ENCODE results near the gene PARVA. TPM values are rescaled to one million over a fixed set of nuclear protein-coding genes. Genes with fewer than 3 reads are reported as not detected.
"Not testable (repeated sequence)": the region's sequence is repeated elsewhere in the genome, so short reads cannot be mapped to it uniquely, and the experiment has no call there.

PARVA gene
- total and polyA plus RNA-seq, 9 of the 15 experiments (the other 6 are each of a cell fraction or from before 2014, with no cell fraction given), result 0.11 TPM; not detected in 8

DNA sequence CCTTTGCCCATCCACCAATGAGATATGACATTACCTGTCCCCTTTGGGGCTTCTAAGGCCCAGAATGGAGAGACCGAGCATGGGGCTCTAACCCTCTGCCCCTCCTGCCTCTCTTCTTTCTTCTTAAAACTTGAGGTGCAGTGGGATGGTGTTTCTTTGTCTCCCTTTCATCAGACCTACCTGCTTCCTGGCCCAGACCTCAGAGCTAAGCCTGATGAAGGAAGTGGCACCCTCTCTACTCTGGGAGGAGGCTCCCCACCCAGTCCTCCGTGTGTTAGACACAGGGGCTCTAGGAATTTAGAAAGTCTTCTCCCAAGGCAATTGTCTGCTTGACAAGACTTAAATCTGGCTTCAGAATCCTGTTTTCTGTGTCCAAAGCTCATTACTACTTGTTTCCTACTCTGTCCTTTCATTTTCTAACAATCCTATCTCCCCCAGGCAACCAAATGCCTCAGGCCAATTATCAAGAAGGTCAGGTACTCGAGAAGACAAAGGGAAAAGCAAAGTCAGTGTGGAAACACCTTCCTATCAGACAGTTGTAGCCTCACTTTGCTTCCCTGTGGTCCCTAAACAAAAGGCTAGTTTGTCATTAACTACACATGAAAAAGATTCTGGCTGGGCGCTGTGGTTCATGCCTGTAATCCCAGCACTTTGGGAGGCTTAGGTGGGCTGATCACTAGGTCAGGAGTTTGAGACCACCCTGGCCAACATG is 20.3 kb upstream of the PARVA start:
- POLR2A ChIA-PET, result no interaction called here
- CTCF ChIA-PET (ENCODE audit: low intra/inter-chr PET ratio), result no interaction called here
- BruUV-seq (replicated peaks), result no TSS peak
- no peak overlapping the region for H3K4me2 ChIP-seq (ENCODE audit: insufficient read depth, low read length)
- H3K4me3 ChIP-seq, result no peak overlapping the region
- H3K9ac ChIP-seq (ENCODE audit: insufficient read depth in 1 of 2, low read depth in 2 of 2, low read length in 2 of 2), result no peak overlapping the region
- no peaks in the 10 kb centered on the region for H3K9me3 ChIP-seq (replicated peaks; ENCODE audit: control insufficient read depth, insufficient read depth, low read depth, low read length)
- no peaks in the 10 kb centered on the region for H3K4me1 ChIP-seq (replicated peaks in 1 of 2; ENCODE audit: control insufficient read depth in 2 of 2, insufficient read depth in 2 of 2, low read length in 2 of 2)
- WGBS (ENCODE audit: insufficient coverage, low coverage, missing lambda C conversion rate), result 3% methylated on average over 4 of the region's 4 CpGs
- H4K20me1 ChIP-seq (replicated peaks; ENCODE audit: control insufficient read depth, insufficient read depth, low read length), result no peaks in the 10 kb centered on the region
- FAIRE-seq (no peak), ATAC-seq (no peak), DNase-seq (ENCODE audit: extremely low read depth in 1 of 4, low spot score in 3 of 4) (no peak)
- TF ChIP-seq, protein P1, sequence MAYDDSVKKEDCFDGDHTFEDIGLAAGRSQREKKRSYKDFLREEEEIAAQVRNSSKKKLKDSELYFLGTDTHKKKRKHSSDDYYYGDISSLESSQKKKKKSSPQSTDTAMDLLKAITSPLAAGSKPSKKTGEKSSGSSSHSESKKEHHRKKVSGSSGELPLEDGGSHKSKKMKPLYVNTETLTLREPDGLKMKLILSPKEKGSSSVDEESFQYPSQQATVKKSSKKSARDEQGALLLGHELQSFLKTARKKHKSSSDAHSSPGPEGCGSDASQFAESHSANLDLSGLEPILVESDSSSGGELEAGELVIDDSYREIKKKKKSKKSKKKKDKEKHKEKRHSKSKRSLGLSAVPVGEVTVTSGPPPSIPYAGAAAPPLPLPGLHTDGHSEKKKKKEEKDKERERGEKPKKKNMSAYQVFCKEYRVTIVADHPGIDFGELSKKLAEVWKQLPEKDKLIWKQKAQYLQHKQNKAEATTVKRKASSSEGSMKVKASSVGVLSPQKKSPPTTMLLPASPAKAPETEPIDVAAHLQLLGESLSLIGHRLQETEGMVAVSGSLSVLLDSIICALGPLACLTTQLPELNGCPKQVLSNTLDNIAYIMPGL (CRISPR knock-in tag; IDR thresholded peaks at IDR 0.05), result no peak
- H3K27ac ChIP-seq (ENCODE audit: extremely low read depth, low read depth, low read length), result no peak overlapping the region
- no peaks in the 10 kb centered on the region for H3K36me3 ChIP-seq (ENCODE audit: control insufficient read depth, insufficient read depth, low read length)
- H3K9me1 ChIP-seq (ENCODE audit: control insufficient read depth, insufficient read depth, low read length), result no peaks in the 10 kb centered on the region
- H3K79me2 ChIP-seq (ENCODE audit: control insufficient read depth, insufficient read depth, low read length), result no peaks in the 10 kb centered on the region
- in situ Hi-C loops (cut with MboI) (no loop called here), intact Hi-C loops (cut with micrococcal nuclease) (loop anchor here (10.0 kb wide), 1 partner anchor 48 kb away; no protein-coding TSS in a partner anchor)
- H3K27me3 ChIP-seq (ENCODE audit: control insufficient read depth in 2 of 2, insufficient read depth in 2 of 2, low read length in 2 of 2), result peaks cover 5 to 11% of the 10 kb centered on the region in 2 experiments; a peak in 3 of 5 replicates
- H2AFZ ChIP-seq (ENCODE audit: low read depth, low read length), result no peak overlapping the region

DNA sequence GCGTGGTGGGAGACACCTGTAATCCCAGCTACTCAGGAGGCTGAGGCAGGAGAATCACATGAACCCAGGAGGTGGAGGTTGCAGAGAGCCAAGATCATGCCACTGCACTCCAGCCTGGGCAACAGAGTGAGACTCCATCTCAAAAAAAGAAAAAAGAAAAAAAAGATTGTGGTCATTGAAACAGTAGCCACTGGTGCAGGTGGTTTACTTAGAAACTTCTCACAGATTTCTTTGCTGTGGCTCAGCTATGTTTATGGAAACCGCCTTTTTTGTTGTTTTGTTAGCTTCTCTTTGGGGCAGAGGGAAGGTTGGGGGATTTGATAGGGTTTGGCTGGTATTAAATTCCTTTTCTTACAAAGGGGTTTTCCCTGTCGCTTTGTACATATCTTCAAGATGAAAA is 19.7 kb upstream of the PARVA start:
- H3K4me1 ChIP-seq (replicated peaks in 1 of 2; ENCODE audit: control insufficient read depth in 2 of 2, insufficient read depth in 2 of 2, low read length in 2 of 2); H3K9ac ChIP-seq (ENCODE audit: insufficient read depth in 1 of 2, low read depth in 2 of 2, low read length in 2 of 2); H3K4me2 ChIP-seq (ENCODE audit: insufficient read depth, low read length); BruUV-seq (replicated peaks); H3K36me3 ChIP-seq (ENCODE audit: control insufficient read depth, insufficient read depth, low read length); H3K4me3 ChIP-seq; FAIRE-seq; H4K20me1 ChIP-seq (replicated peaks; ENCODE audit: control insufficient read depth, insufficient read depth, low read length); POLR2A ChIA-PET; H3K27ac ChIP-seq (ENCODE audit: extremely low read depth, low read depth, low read length); H3K9me3 ChIP-seq (replicated peaks; ENCODE audit: control insufficient read depth, insufficient read depth, low read depth, low read length); in situ Hi-C loops (cut with MboI); ATAC-seq; H3K9me1 ChIP-seq (ENCODE audit: control insufficient read depth, insufficient read depth, low read length); DNase-seq (ENCODE audit: extremely low read depth in 1 of 4, low spot score in 3 of 4); H3K79me2 ChIP-seq (ENCODE audit: control insufficient read depth, insufficient read depth, low read length); H2AFZ ChIP-seq (ENCODE audit: low read depth, low read length); CTCF ChIA-PET (ENCODE audit: low intra/inter-chr PET ratio): not testable (repeated sequence)
- peaks cover 5 to 11% of the 10 kb centered on the region in 2 experiments; a peak in 3 of 5 replicates for H3K27me3 ChIP-seq (ENCODE audit: control insufficient read depth in 2 of 2, insufficient read depth in 2 of 2, low read length in 2 of 2)
- WGBS (ENCODE audit: insufficient coverage, low coverage, missing lambda C conversion rate), result 8% methylated on average over 3 of the region's 3 CpGs
- intact Hi-C loops (cut with micrococcal nuclease), result loop anchor here (10.0 kb wide), 1 partner anchor 47 kb away; no protein-coding TSS in a partner anchor

Data from K562 (cell line).